Neural cell (in vitro differentiated cells): ENCODE data around the gene ALKBH3. TPM values are rescaled to one million over a fixed set of nuclear protein-coding genes. Genes with fewer than 3 reads are reported as not detected.

Experiments used
- H2AFZ ChIP-seq: fragments of 200-600, 300-800 bp; sonication (generic), shearing (Covaris generic); 2 replicates; pipeline ENCODE4 v1.6.0; 2014; ENCODE audit warnings: low read depth, mild to moderate bottlenecking, antibody characterized with exemption, low read length, moderate library complexity
- H3F3A ChIP-seq: fragments of 200-600 bp; shearing (Covaris generic); 2 replicates; pipeline ENCODE4 v1.6.1; 2016; ENCODE audit warnings: mild to moderate bottlenecking, moderate library complexity, mixed read lengths, antibody characterized with exemption, low read length; ENCODE audit not compliant: insufficient read depth, poor library complexity, severe bottlenecking
- H3K27ac ChIP-seq: fragments of 200-600, 300-800 bp; sonication (generic), shearing (Covaris generic); 2 replicates; pipeline ENCODE4 v1.5.1; 2014; ENCODE audit warnings: mild to moderate bottlenecking, low read length, moderate library complexity
- H3K27me3 ChIP-seq: fragments of 300-800, 200-600 bp; sonication (generic), shearing (Covaris generic); 2 replicates; pipeline ENCODE4 v1.6.0; 2014; ENCODE audit warnings: mild to moderate bottlenecking, low read depth, low read length, moderate library complexity; ENCODE audit not compliant: insufficient read depth
- H3K36me3 ChIP-seq: fragments of 300-800, 200-600 bp; sonication (generic), shearing (Covaris generic); 2 replicates; pipeline ENCODE4 v1.5.1; 2014; ENCODE audit warnings: mild to moderate bottlenecking, antibody characterized with exemption, low read length, moderate library complexity; ENCODE audit not compliant: insufficient read depth
- H3K4me2 ChIP-seq: fragments of 300-800, 200-600 bp; sonication (generic), shearing (Covaris generic); 2 replicates; pipeline ENCODE4 v1.6.0; 2014; ENCODE audit warnings: mild to moderate bottlenecking, low read length
- H3K4me3 ChIP-seq: fragments of 300-800, 200-600 bp; sonication (generic), shearing (Covaris generic); 2 replicates; pipeline ENCODE4 v1.5.1; 2014; ENCODE audit warnings: mild to moderate bottlenecking, low read length, moderate library complexity
- H3K79me2 ChIP-seq: fragments of 200-600 bp; shearing (Covaris generic); replicated peaks from 2 replicates; pipeline ENCODE4 v1.6.0; 2014; ENCODE audit warnings: mild to moderate bottlenecking, low read length, moderate library complexity; ENCODE audit not compliant: insufficient read depth
- H3K9ac ChIP-seq: fragments of 300-800, 200-600 bp; sonication (generic), shearing (Covaris generic); 2 replicates; pipeline ENCODE4 v1.6.1; 2016; ENCODE audit warnings: mild to moderate bottlenecking, low read length, mixed read lengths
- H3K9me2 ChIP-seq: fragments of 200-600 bp; shearing (Covaris generic); 2 replicates; pipeline ENCODE4 v1.6.1; 2016; ENCODE audit warnings: mild to moderate bottlenecking, low read length, mixed read lengths; ENCODE audit not compliant: insufficient read depth
- H3K9me3 ChIP-seq: fragments of 200-600, 300-800 bp; sonication (generic), shearing (Covaris generic); 2 replicates; pipeline ENCODE4 v1.6.1; 2016; ENCODE audit warnings: mild to moderate bottlenecking, mixed run types, low read length, moderate library complexity, mixed read lengths
- H4K20me1 ChIP-seq: fragments of 200-600 bp; shearing (Covaris generic); 2 replicates; pipeline ENCODE4 v1.6.1; 2016; ENCODE audit warnings: mild to moderate bottlenecking, mixed run types; ENCODE audit not compliant: insufficient read depth
- CTCF ChIP-seq: fragments of 450-650 bp; IDR thresholded peaks from 2 replicates; pipeline ENCODE4 v1.5.1; 2014; ENCODE audit warnings: antibody characterized with exemption, mild to moderate bottlenecking, moderate library complexity; ENCODE audit not compliant: poor library complexity, severe bottlenecking
- EP300 ChIP-seq: fragments of 450-650 bp; conservative IDR thresholded peaks from 2 replicates; pipeline ENCODE4 v1.6.1; 2014; ENCODE audit warnings: antibody characterized with exemption, mild to moderate bottlenecking, moderate library complexity; ENCODE audit not compliant: poor library complexity, severe bottlenecking
- EZH2 ChIP-seq: fragments of 200-600, 300-800 bp; shearing (Covaris generic), sonication (generic); IDR thresholded peaks from 2 replicates; pipeline ENCODE4 v1.6.1; 2014; ENCODE audit warnings: antibody characterized with exemption, low read length, borderline replicate concordance, mild to moderate bottlenecking; ENCODE audit not compliant: insufficient read depth, poor library complexity, severe bottlenecking
- MXI1 ChIP-seq: fragments of 450-650 bp; conservative IDR thresholded peaks from 2 replicates; pipeline ENCODE4 v1.6.1; 2014; ENCODE audit warnings: antibody characterized with exemption, mild to moderate bottlenecking; ENCODE audit not compliant: poor library complexity, severe bottlenecking
- POLR2AphosphoS5 ChIP-seq: IDR thresholded peaks from 2 replicates; pipeline ENCODE4 v1.6.1; 2012
- RAD21 ChIP-seq: fragments of 450-650 bp; conservative IDR thresholded peaks from 2 replicates; pipeline ENCODE4 v1.6.1; 2014; ENCODE audit warnings: antibody characterized with exemption, mild to moderate bottlenecking, moderate library complexity
- SMC3 ChIP-seq: fragments of 450-650 bp; conservative IDR thresholded peaks from 2 replicates; pipeline ENCODE4 v1.6.1; 2014; ENCODE audit warnings: antibody characterized with exemption, mild to moderate bottlenecking, moderate library complexity; ENCODE audit not compliant: poor library complexity
- TAF1 ChIP-seq: IDR thresholded peaks from 2 replicates; pipeline ENCODE4 v1.6.1; 2012; ENCODE audit warnings: low read depth
- polyA plus RNA-seq: library from polyadenylated mRNA; depleted of rRNA; stranded (reverse); fragments of >200 nt; gene quantifications from 2 replicates; pipeline ENCODE4 v1.2.3, GENCODE V29; 2014
- TF ChIP-seq, protein P1 (sequence below): IDR thresholded peaks from 2 replicates; pipeline ENCODE4 v1.6.1; 2012; ENCODE audit warnings: borderline replicate concordance

The ALKBH3 gene
- polyA plus RNA-seq, 1 donor from 2014 or later: 27.0 TPM

- H3K79me2 ChIP-seq: no peaks in the 10 kb centered on the region
- H3K4me3 ChIP-seq: no peak overlapping the region
- no peaks in the 10 kb centered on the region for H3K36me3 ChIP-seq
- no peaks in the 10 kb centered on the region for H3K9me3 ChIP-seq
- no peak overlapping the region for H3K27ac ChIP-seq
- H3K9me2 ChIP-seq: no peaks in the 10 kb centered on the region
- H2AFZ ChIP-seq: no peak overlapping the region
- TF ChIP-seq CTCF: no peak
- no peak for TF ChIP-seq SMC3
- TF ChIP-seq POLR2AphosphoS5: no peak
- TF ChIP-seq EP300: no peak
- no peak for TF ChIP-seq MXI1
- no peak for TF ChIP-seq RAD21
- TF ChIP-seq TAF1: no peak
- no peak for TF ChIP-seq EZH2
- TF ChIP-seq, protein P1, sequence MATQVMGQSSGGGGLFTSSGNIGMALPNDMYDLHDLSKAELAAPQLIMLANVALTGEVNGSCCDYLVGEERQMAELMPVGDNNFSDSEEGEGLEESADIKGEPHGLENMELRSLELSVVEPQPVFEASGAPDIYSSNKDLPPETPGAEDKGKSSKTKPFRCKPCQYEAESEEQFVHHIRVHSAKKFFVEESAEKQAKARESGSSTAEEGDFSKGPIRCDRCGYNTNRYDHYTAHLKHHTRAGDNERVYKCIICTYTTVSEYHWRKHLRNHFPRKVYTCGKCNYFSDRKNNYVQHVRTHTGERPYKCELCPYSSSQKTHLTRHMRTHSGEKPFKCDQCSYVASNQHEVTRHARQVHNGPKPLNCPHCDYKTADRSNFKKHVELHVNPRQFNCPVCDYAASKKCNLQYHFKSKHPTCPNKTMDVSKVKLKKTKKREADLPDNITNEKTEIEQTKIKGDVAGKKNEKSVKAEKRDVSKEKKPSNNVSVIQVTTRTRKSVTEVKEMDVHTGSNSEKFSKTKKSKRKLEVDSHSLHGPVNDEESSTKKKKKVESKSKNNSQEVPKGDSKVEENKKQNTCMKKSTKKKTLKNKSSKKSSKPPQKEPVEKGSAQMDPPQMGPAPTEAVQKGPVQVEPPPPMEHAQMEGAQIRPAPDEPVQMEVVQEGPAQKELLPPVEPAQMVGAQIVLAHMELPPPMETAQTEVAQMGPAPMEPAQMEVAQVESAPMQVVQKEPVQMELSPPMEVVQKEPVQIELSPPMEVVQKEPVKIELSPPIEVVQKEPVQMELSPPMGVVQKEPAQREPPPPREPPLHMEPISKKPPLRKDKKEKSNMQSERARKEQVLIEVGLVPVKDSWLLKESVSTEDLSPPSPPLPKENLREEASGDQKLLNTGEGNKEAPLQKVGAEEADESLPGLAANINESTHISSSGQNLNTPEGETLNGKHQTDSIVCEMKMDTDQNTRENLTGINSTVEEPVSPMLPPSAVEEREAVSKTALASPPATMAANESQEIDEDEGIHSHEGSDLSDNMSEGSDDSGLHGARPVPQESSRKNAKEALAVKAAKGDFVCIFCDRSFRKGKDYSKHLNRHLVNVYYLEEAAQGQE: no peak
- H3K27me3 ChIP-seq: no peaks in the 10 kb centered on the region
- H3K4me2 ChIP-seq: no peak overlapping the region
- H3F3A ChIP-seq: peaks cover 9% of the 10 kb centered on the region
- no peaks in the 10 kb centered on the region for H4K20me1 ChIP-seq
- no peak overlapping the region for H3K9ac ChIP-seq
These were observed 41.1 kb downstream of the ALKBH3 start for GRCh38 chr11:43921561-43922294.

GRCh38 chr11:43922295-43922648, 41.6 kb downstream of the ALKBH3 start:
- TF ChIP-seq EP300 (no peak), EZH2 (no peak), POLR2AphosphoS5 (no peak), SMC3 (no peak), CTCF (no peak), RAD21 (no peak), TAF1 (no peak), MXI1 (no peak)
- TF ChIP-seq, protein P1: no peak
- no peak overlapping the region for H2AFZ ChIP-seq
- no peaks in the 10 kb centered on the region for H3K36me3 ChIP-seq
- H4K20me1 ChIP-seq: no peaks in the 10 kb centered on the region
- no peak overlapping the region for H3K9ac ChIP-seq
- no peaks in the 10 kb centered on the region for H3K9me3 ChIP-seq
- no peaks in the 10 kb centered on the region for H3K79me2 ChIP-seq
- no peak overlapping the region for H3K4me2 ChIP-seq
- peaks cover 9% of the 10 kb centered on the region for H3F3A ChIP-seq
- H3K9me2 ChIP-seq: no peaks in the 10 kb centered on the region
- no peaks in the 10 kb centered on the region for H3K27me3 ChIP-seq
- no peak overlapping the region for H3K4me3 ChIP-seq
- H3K27ac ChIP-seq: peak overlapping the region; percentile 89
